ENCODE measurements around the gene COL9A3.

Gene COL9A3

GRCh38 chr20:62854121-62854520, 37.3 kb downstream of the COL9A3 start:
- H2AK5ac ChIP-seq (ENCODE audit: low read length, severe bottlenecking): no peak overlapping the region
- H2BK5ac ChIP-seq (ENCODE audit: low read depth, low read length, poor library complexity, severe bottlenecking): no peak overlapping the region
- no peak overlapping the region for H3K14ac ChIP-seq (ENCODE audit: low read length in 2 of 2)
- H3K4me2 ChIP-seq (ENCODE audit: low read length, poor library complexity, severe bottlenecking): no peak overlapping the region
- H3K4me3 ChIP-seq (ENCODE audit: insufficient read depth in 1 of 2, low read depth in 1 of 2, low read length in 2 of 2): no peak overlapping the region
- 97% methylated on average over 13 of the region's 13 CpGs for WGBS
- no peak overlapping the region for H3K18ac ChIP-seq (ENCODE audit: low read depth in 1 of 2, low read length in 2 of 2)
- peaks cover 40% of the 10 kb centered on the region for H3K79me1 ChIP-seq (replicated peaks; ENCODE audit: low read length, poor library complexity, severe bottlenecking)
- no peak overlapping the region for H3K27ac ChIP-seq (ENCODE audit: low read length, poor library complexity, severe bottlenecking)
- H3K9me3 ChIP-seq (ENCODE audit: control insufficient read depth, low read length): no peaks in the 10 kb centered on the region
- H3K23ac ChIP-seq (ENCODE audit: low read length in 2 of 2): no peak overlapping the region
- H2AFZ ChIP-seq (ENCODE audit: low read depth, low read length): no peak overlapping the region
- H4K8ac ChIP-seq (ENCODE audit: low read length): no peak overlapping the region
- no peak overlapping the region for H2BK120ac ChIP-seq (ENCODE audit: low read depth, low read length)
- peaks cover 11% of the 10 kb centered on the region for H3K4me1 ChIP-seq (ENCODE audit: control insufficient read depth, insufficient read depth, low read depth, low read length)
- H3K36me3 ChIP-seq (ENCODE audit: control insufficient read depth in 1 of 2, insufficient read depth in 2 of 2, low read depth in 1 of 2, low read length in 2 of 2): peaks cover 46 to 61% of the 10 kb centered on the region in 2 experiments
- no peaks in the 10 kb centered on the region for H3K27me3 ChIP-seq (ENCODE audit: control insufficient read depth in 1 of 2, insufficient read depth in 1 of 2, low read length in 2 of 2)
- H3K4ac ChIP-seq (ENCODE audit: low read depth in 1 of 2, low read length in 2 of 2): no peak overlapping the region
- H2BK12ac ChIP-seq (ENCODE audit: low read length in 2 of 2): no peak overlapping the region
- DNase-seq: no peak
- H2BK15ac ChIP-seq (ENCODE audit: low read depth, poor library complexity, severe bottlenecking): no peak overlapping the region
- H3K9ac ChIP-seq (ENCODE audit: low read length): no peak overlapping the region
- H4K91ac ChIP-seq (ENCODE audit: low read length): no peak overlapping the region

GRCh38 chr20:62855120-62855519, 38.3 kb downstream of the COL9A3 start:
- H3K4me2 ChIP-seq (ENCODE audit: low read length, poor library complexity, severe bottlenecking): no peak overlapping the region
- WGBS: 95% methylated on average over 5 of the region's 5 CpGs
- H4K8ac ChIP-seq (ENCODE audit: low read length): no peak overlapping the region
- peaks cover 13% of the 10 kb centered on the region for H3K4me1 ChIP-seq (ENCODE audit: control insufficient read depth, insufficient read depth, low read depth, low read length)
- H3K27ac ChIP-seq (ENCODE audit: low read length, poor library complexity, severe bottlenecking): no peak overlapping the region
- H2BK120ac ChIP-seq (ENCODE audit: low read depth, low read length): no peak overlapping the region
- H3K27me3 ChIP-seq (ENCODE audit: control insufficient read depth in 1 of 2, insufficient read depth in 1 of 2, low read length in 2 of 2): no peaks in the 10 kb centered on the region
- no peak overlapping the region for H4K91ac ChIP-seq (ENCODE audit: low read length)
- no peak overlapping the region for H2AK5ac ChIP-seq (ENCODE audit: low read length, severe bottlenecking)
- peaks cover 45 to 61% of the 10 kb centered on the region in 2 experiments for H3K36me3 ChIP-seq (ENCODE audit: control insufficient read depth in 1 of 2, insufficient read depth in 2 of 2, low read depth in 1 of 2, low read length in 2 of 2)
- no peak for DNase-seq
- H3K14ac ChIP-seq (ENCODE audit: low read length in 2 of 2): no peak overlapping the region
- H3K9me3 ChIP-seq (ENCODE audit: control insufficient read depth, low read length): no peaks in the 10 kb centered on the region
- no peak overlapping the region for H3K4me3 ChIP-seq (ENCODE audit: insufficient read depth in 1 of 2, low read depth in 1 of 2, low read length in 2 of 2)
- no peak overlapping the region for H2AFZ ChIP-seq (ENCODE audit: low read depth, low read length)
- no peak overlapping the region for H2BK5ac ChIP-seq (ENCODE audit: low read depth, low read length, poor library complexity, severe bottlenecking)
- H3K4ac ChIP-seq (ENCODE audit: low read depth in 1 of 2, low read length in 2 of 2): no peak overlapping the region
- peaks cover 41% of the 10 kb centered on the region for H3K79me1 ChIP-seq (replicated peaks; ENCODE audit: low read length, poor library complexity, severe bottlenecking)
- no peak overlapping the region for H3K18ac ChIP-seq (ENCODE audit: low read depth in 1 of 2, low read length in 2 of 2)
- H2BK15ac ChIP-seq (ENCODE audit: low read depth, poor library complexity, severe bottlenecking): no peak overlapping the region
- H3K23ac ChIP-seq (ENCODE audit: low read length in 2 of 2): no peak overlapping the region
- H2BK12ac ChIP-seq (ENCODE audit: low read length in 2 of 2): no peak overlapping the region
- H3K9ac ChIP-seq (ENCODE audit: low read length): no peak overlapping the region

- no peak for DNase-seq
- Histone ChIP-seq H4K91ac (ENCODE audit: low read length) (peak overlapping the region; percentile 39), H3K4me1 (ENCODE audit: control insufficient read depth, insufficient read depth, low read depth, low read length) (peaks cover 25% of the 10 kb centered on the region), H2BK120ac (ENCODE audit: low read depth, low read length) (no peak overlapping the region), H3K23ac (ENCODE audit: low read length in 2 of 2) (peak overlapping the region in 1 of 2 experiments; percentile 89), H2BK15ac (ENCODE audit: low read depth, poor library complexity, severe bottlenecking) (no peak overlapping the region), H3K18ac (ENCODE audit: low read depth in 1 of 2, low read length in 2 of 2) (no peak overlapping the region), H2BK5ac (ENCODE audit: low read depth, low read length, poor library complexity, severe bottlenecking) (no peak overlapping the region), H2AK5ac (ENCODE audit: low read length, severe bottlenecking) (no peak overlapping the region), H3K14ac (ENCODE audit: low read length in 2 of 2) (no peak overlapping the region), H2BK12ac (ENCODE audit: low read length in 2 of 2) (peak overlapping the region in 1 of 2 experiments; percentile 34), H3K36me3 (ENCODE audit: control insufficient read depth in 1 of 2, insufficient read depth in 2 of 2, low read depth in 1 of 2, low read length in 2 of 2) (peaks cover 34 to 50% of the 10 kb centered on the region in 2 experiments), H3K79me1 (replicated peaks; ENCODE audit: low read length, poor library complexity, severe bottlenecking) (peaks cover 37% of the 10 kb centered on the region), H3K9ac (ENCODE audit: low read length) (no peak overlapping the region), H3K4ac (ENCODE audit: low read depth in 1 of 2, low read length in 2 of 2) (no peak overlapping the region), H3K4me3 (ENCODE audit: insufficient read depth in 1 of 2, low read depth in 1 of 2, low read length in 2 of 2) (no peak overlapping the region), H3K9me3 (ENCODE audit: control insufficient read depth, low read length) (no peaks in the 10 kb centered on the region), H3K4me2 (ENCODE audit: low read length, poor library complexity, severe bottlenecking) (no peak overlapping the region), H3K27me3 (ENCODE audit: control insufficient read depth in 1 of 2, insufficient read depth in 1 of 2, low read length in 2 of 2) (no peaks in the 10 kb centered on the region), H2AFZ (ENCODE audit: low read depth, low read length) (no peak overlapping the region), H4K8ac (ENCODE audit: low read length) (no peak overlapping the region), H3K27ac (ENCODE audit: low read length, poor library complexity, severe bottlenecking) (no peak overlapping the region)
- 94% methylated on average over 25 of the region's 25 CpGs for WGBS
Measured at GRCh38 chr20:62856931-62857619, 40.2 kb downstream of the COL9A3 start.

GRCh38 chr20:62858058-62858830, 41.4 kb downstream of the COL9A3 start:
- H3K4me1 ChIP-seq (ENCODE audit: control insufficient read depth, insufficient read depth, low read depth, low read length): peaks cover 27% of the 10 kb centered on the region
- H3K9ac ChIP-seq (ENCODE audit: low read length): no peak overlapping the region
- no peak overlapping the region for H2BK15ac ChIP-seq (ENCODE audit: low read depth, poor library complexity, severe bottlenecking)
- H3K4me2 ChIP-seq (ENCODE audit: low read length, poor library complexity, severe bottlenecking): no peak overlapping the region
- H3K27me3 ChIP-seq (ENCODE audit: control insufficient read depth in 1 of 2, insufficient read depth in 1 of 2, low read length in 2 of 2): no peaks in the 10 kb centered on the region
- 97% methylated on average over 14 of the region's 23 CpGs for WGBS
- DNase-seq: no peak
- no peak overlapping the region for H2BK12ac ChIP-seq (ENCODE audit: low read length in 2 of 2)
- H3K27ac ChIP-seq (ENCODE audit: low read length, poor library complexity, severe bottlenecking): no peak overlapping the region
- H3K18ac ChIP-seq (ENCODE audit: low read depth in 1 of 2, low read length in 2 of 2): no peak overlapping the region
- no peak overlapping the region for H3K4me3 ChIP-seq (ENCODE audit: insufficient read depth in 1 of 2, low read depth in 1 of 2, low read length in 2 of 2)
- no peak overlapping the region for H4K91ac ChIP-seq (ENCODE audit: low read length)
- H3K4ac ChIP-seq (ENCODE audit: low read depth in 1 of 2, low read length in 2 of 2): no peak overlapping the region
- H3K23ac ChIP-seq (ENCODE audit: low read length in 2 of 2): no peak overlapping the region
- H2BK120ac ChIP-seq (ENCODE audit: low read depth, low read length): no peak overlapping the region
- peaks cover 24 to 39% of the 10 kb centered on the region in 2 experiments for H3K36me3 ChIP-seq (ENCODE audit: control insufficient read depth in 1 of 2, insufficient read depth in 2 of 2, low read depth in 1 of 2, low read length in 2 of 2)
- H2AK5ac ChIP-seq (ENCODE audit: low read length, severe bottlenecking): no peak overlapping the region
- no peak overlapping the region for H3K14ac ChIP-seq (ENCODE audit: low read length in 2 of 2)
- no peaks in the 10 kb centered on the region for H3K9me3 ChIP-seq (ENCODE audit: control insufficient read depth, low read length)
- peaks cover 29% of the 10 kb centered on the region for H3K79me1 ChIP-seq (replicated peaks; ENCODE audit: low read length, poor library complexity, severe bottlenecking)
- H4K8ac ChIP-seq (ENCODE audit: low read length): no peak overlapping the region
- no peak overlapping the region for H2AFZ ChIP-seq (ENCODE audit: low read depth, low read length)
- no peak overlapping the region for H2BK5ac ChIP-seq (ENCODE audit: low read depth, low read length, poor library complexity, severe bottlenecking)

Measured in mesenchymal stem cell (in vitro differentiated cells and primary cell).